Nephron (organoid): ENCODE data around the gene RALGAPA2.

ENCODE experiments used
- H3K27ac Mint-ChIP-seq, 3 experiments: 2 replicates each; pipeline ENCODE4 v1.8.0; 2020; ENCODE audit warnings: mixed read lengths in 3 of 3, mild to moderate bottlenecking in 2 of 3, moderate library complexity in 1 of 3
- H3K27me3 Mint-ChIP-seq: 2 replicates; pipeline ENCODE4 v1.8.0; 2021; ENCODE audit warnings: low read depth, mild to moderate bottlenecking, moderate library complexity, mixed read lengths
- H3K36me3 Mint-ChIP-seq: 2 replicates; pipeline ENCODE4 v1.8.0; 2020; ENCODE audit warnings: low read depth, mixed read lengths
- H3K4me1 Mint-ChIP-seq: 2 replicates; pipeline ENCODE4 v1.8.0; 2020; ENCODE audit warnings: mixed read lengths
- H3K4me3 Mint-ChIP-seq, 3 experiments: 2 replicates each; pipeline ENCODE4 v1.8.0; 2020; ENCODE audit warnings: mild to moderate bottlenecking in 3 of 3, mixed read lengths in 3 of 3, moderate library complexity in 2 of 3
- H3K9me3 Mint-ChIP-seq: 2 replicates; pipeline ENCODE4 v1.8.0; 2020; ENCODE audit warnings: mixed read lengths
- TF ChIP-seq, protein P1 (sequence below), 3 experiments: fragments of 200-600 bp; sonication (generic); IDR thresholded peaks; one replicate each; pipeline ENCODE4 v1.5.0; 2021; ENCODE audit warnings: antibody characterized with exemption in 3 of 3; ENCODE audit not compliant: unreplicated experiment in 3 of 3

Gene RALGAPA2

DNA sequence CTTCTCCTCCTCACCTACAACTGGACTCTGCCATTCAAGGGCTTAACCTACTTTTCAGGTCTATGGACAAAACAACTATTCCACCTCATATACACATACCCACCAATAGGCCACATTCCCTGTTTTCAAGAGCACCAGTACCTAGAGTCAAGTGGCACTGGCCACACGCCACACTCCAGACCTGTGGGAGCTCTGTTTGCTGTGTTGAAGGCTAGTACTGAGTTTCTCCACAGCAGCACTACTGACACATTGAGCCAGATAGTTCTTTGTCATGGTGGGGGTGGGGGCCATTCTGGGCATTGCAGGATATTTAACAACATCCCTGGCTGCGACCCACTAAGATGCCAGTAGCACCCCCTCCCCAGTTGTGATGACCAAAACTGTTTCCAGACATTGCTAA lies 84.1 kb downstream of the RALGAPA2 start:
- TF ChIP-seq, protein P1, sequence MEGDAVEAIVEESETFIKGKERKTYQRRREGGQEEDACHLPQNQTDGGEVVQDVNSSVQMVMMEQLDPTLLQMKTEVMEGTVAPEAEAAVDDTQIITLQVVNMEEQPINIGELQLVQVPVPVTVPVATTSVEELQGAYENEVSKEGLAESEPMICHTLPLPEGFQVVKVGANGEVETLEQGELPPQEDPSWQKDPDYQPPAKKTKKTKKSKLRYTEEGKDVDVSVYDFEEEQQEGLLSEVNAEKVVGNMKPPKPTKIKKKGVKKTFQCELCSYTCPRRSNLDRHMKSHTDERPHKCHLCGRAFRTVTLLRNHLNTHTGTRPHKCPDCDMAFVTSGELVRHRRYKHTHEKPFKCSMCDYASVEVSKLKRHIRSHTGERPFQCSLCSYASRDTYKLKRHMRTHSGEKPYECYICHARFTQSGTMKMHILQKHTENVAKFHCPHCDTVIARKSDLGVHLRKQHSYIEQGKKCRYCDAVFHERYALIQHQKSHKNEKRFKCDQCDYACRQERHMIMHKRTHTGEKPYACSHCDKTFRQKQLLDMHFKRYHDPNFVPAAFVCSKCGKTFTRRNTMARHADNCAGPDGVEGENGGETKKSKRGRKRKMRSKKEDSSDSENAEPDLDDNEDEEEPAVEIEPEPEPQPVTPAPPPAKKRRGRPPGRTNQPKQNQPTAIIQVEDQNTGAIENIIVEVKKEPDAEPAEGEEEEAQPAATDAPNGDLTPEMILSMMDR (IDR thresholded peaks at IDR 0.05; ENCODE audit: unreplicated experiment in 3 of 3): no peak
- Mint-ChIP-seq H3K4me1 (no peaks in the 10 kb centered on the region), H3K9me3 (no peaks in the 10 kb centered on the region), H3K4me3 (no peak overlapping the region), H3K36me3 (peaks cover 24% of the 10 kb centered on the region), H3K27ac (no peak overlapping the region), H3K27me3 (peaks cover 3% of the 10 kb centered on the region)

DNA sequence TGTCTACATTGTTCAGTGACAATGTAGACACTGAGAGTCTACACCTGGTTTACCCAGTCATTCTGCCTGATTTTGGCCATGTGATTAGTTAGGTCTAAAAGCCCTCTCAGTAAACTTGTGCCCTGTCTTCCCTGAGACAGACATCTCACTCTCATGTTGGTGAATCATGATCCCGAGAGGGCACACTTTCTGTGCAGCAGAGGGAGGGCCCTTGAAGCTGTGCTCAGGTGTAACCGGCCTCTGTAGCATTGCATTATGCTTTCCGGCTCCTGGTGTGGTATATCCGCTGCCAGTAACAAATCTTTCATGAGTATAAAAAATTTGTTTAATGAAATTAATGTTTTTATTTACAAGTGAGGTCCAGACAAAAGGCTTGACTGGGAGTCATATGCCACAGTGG lies 85.0 kb downstream of the RALGAPA2 start:
- H3K27me3 Mint-ChIP-seq: no peaks in the 10 kb centered on the region
- no peaks in the 10 kb centered on the region for H3K4me1 Mint-ChIP-seq
- H3K4me3 Mint-ChIP-seq: no peak overlapping the region
- peaks cover 18% of the 10 kb centered on the region for H3K36me3 Mint-ChIP-seq
- no peaks in the 10 kb centered on the region for H3K9me3 Mint-ChIP-seq
- TF ChIP-seq, protein P1 (IDR thresholded peaks at IDR 0.05; ENCODE audit: unreplicated experiment in 3 of 3): no peak
- no peak overlapping the region for H3K27ac Mint-ChIP-seq

DNA sequence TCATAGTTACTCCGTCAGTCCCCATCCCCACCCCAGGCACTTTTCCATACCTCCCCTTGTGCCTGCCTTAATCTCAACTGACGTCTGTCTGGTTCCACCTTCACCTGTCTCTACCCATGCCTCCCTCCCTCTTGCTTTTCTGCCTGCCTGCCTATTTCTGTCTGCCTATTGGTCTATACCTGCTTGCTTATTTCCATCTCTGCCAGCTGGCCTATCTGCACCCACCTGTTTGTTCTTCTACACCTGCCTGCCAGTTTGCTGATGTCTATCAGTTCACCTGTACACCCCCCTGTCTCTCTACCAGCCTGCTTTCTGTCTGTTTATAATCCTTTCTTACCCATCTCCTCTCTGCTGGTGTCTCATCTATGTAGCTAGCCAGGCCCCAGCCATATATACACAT lies 87.5 kb downstream of the RALGAPA2 start:
- Mint-ChIP-seq H3K27ac (no peak overlapping the region), H3K27me3 (no peaks in the 10 kb centered on the region), H3K9me3 (no peaks in the 10 kb centered on the region), H3K36me3 (peaks cover 9% of the 10 kb centered on the region), H3K4me3 (no peak overlapping the region), H3K4me1 (no peaks in the 10 kb centered on the region)
- TF ChIP-seq, protein P1 (IDR thresholded peaks at IDR 0.05; ENCODE audit: unreplicated experiment in 3 of 3): no peak

DNA sequence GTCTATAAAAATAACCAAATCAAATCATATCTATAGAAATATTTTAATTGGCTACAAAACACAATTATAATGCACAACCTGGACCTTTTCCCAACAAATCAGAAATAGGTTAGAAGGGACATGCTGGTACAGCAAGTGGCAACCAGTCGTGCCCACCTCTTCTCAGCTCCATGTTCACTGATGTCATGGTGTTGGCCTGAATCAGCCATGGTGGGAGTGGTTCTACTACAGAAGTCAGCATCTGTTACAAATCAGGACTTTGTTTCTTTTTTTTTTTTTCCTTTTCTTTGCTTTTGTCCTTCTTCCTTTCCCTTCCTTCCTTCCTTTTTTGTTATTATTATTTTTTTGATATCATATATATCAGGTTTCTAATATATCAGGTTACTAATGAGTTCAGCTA lies 91.2 kb downstream of the RALGAPA2 start:
- H3K36me3 Mint-ChIP-seq: no peaks in the 10 kb centered on the region
- no peaks in the 10 kb centered on the region for H3K4me1 Mint-ChIP-seq

DNA sequence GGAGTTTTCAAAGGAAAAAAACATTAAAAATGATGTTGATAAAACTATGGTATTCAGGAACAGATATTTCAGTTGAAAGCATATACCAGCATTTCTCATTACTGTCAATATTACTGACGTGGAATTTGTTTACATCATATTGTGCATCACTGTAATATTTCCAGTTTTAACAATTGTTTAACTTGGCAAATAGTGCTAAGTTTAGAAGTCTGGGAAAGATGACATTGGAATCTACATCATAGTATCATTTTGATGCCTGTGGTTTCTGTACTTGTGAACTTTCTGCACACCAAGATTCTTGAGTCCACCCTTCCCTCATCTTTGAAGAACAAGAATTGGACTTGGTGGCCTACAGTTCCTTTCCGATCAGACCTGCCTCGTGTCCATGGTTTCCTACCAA lies 98.1 kb downstream of the RALGAPA2 start:
- H3K27ac Mint-ChIP-seq: no peak overlapping the region
- peaks cover 5% of the 10 kb centered on the region for H3K27me3 Mint-ChIP-seq
- TF ChIP-seq, protein P1 (IDR thresholded peaks at IDR 0.05; ENCODE audit: unreplicated experiment in 3 of 3): no peak
- no peaks in the 10 kb centered on the region for H3K9me3 Mint-ChIP-seq
- H3K4me3 Mint-ChIP-seq: no peak overlapping the region
- H3K36me3 Mint-ChIP-seq: peaks cover 5% of the 10 kb centered on the region
- H3K4me1 Mint-ChIP-seq: peaks cover 10% of the 10 kb centered on the region

More for the DNA sequence above, 91.2 kb downstream of the RALGAPA2 start:
- TF ChIP-seq, protein P1 (IDR thresholded peaks at IDR 0.05; ENCODE audit: unreplicated experiment in 3 of 3): no peak
- H3K27me3 Mint-ChIP-seq: no peaks in the 10 kb centered on the region
- H3K27ac Mint-ChIP-seq: no peak overlapping the region
- no peak overlapping the region for H3K4me3 Mint-ChIP-seq
- no peaks in the 10 kb centered on the region for H3K9me3 Mint-ChIP-seq

DNA sequence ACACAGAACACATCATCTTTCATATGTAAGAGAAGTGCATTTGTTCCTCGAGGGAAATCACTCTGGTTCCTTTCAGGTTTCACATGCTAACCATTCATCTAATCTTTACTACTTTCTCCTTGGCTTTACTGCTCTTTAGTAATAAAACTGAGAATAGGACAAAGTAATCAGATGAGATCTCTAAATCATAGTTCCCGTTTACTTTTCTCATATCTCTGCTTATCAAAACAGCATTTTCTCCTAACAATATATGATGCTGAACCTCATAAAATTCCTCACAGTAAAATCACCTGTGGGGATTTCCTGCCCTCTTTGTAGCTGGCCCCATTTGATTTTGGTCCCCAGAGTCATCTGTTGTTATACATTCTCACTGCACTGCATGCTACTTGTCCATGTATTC lies 100.2 kb downstream of the RALGAPA2 start:
- H3K9me3 Mint-ChIP-seq: no peaks in the 10 kb centered on the region
- H3K36me3 Mint-ChIP-seq: peaks cover 5% of the 10 kb centered on the region
- H3K4me3 Mint-ChIP-seq: no peak overlapping the region
- no peak overlapping the region for H3K27ac Mint-ChIP-seq
- TF ChIP-seq, protein P1 (IDR thresholded peaks at IDR 0.05; ENCODE audit: unreplicated experiment in 3 of 3): no peak
- peaks cover 5% of the 10 kb centered on the region for H3K27me3 Mint-ChIP-seq
- peaks cover 10% of the 10 kb centered on the region for H3K4me1 Mint-ChIP-seq
